OCI-LY3 (cell line): Measurements from ENCODE around the gene SERPINF2.

Experiments used
- H2AFZ ChIP-seq: fragments of 200-600, 300-600 bp; shearing (Covaris generic); 2 replicates; pipeline ENCODE4 v1.6.0; 2014; ENCODE audit warnings: antibody characterized with exemption, low read depth, low read length
- H3K27ac ChIP-seq: fragments of 200-600, 300-600 bp; sonication (generic); 2 replicates; pipeline ENCODE4 v1.5.1; 2014; ENCODE audit warnings: mild to moderate bottlenecking, low read length, moderate library complexity, mixed read lengths
- H3K27me3 ChIP-seq: fragments of 200-600, 300-600 bp; sonication (generic); 2 replicates; pipeline ENCODE4 v1.6.1; 2014; ENCODE audit warnings: low read depth, low read length, mixed read lengths
- H3K36me3 ChIP-seq: fragments of 200-600, 300-600 bp; sonication (generic); replicated peaks from 2 replicates; pipeline ENCODE3; 2014; ENCODE audit warnings: low read depth, low read length, mixed read lengths
- H3K4me1 ChIP-seq: fragments of 300-600, 200-600 bp; sonication (generic); 2 replicates; pipeline ENCODE4 v1.6.1; 2014; ENCODE audit warnings: low read length, mixed read lengths
- H3K4me2 ChIP-seq: fragments of 200-600, 300-600 bp; sonication (generic); 2 replicates; pipeline ENCODE4 v1.6.1; 2014; ENCODE audit warnings: low read length, mixed read lengths
- H3K4me3 ChIP-seq: fragments of 300-600, 200-600 bp; sonication (generic); 2 replicates; pipeline ENCODE4 v1.5.1; 2014; ENCODE audit warnings: antibody characterized with exemption, mild to moderate bottlenecking, low read length, moderate library complexity
- H3K79me2 ChIP-seq: fragments of 300-600, 200-600 bp; shearing (Covaris generic); 2 replicates; pipeline ENCODE4 v1.6.1; 2014; ENCODE audit warnings: mild to moderate bottlenecking, low read length, mixed read lengths
- H3K9ac ChIP-seq: fragments of 300-600, 200-600 bp; shearing (Covaris generic); 2 replicates; pipeline ENCODE4 v1.6.0; 2014; ENCODE audit warnings: mild to moderate bottlenecking, low read length, moderate library complexity
- H3K9me3 ChIP-seq: fragments of 200-600, 300-600 bp; shearing (Covaris generic); 2 replicates; pipeline ENCODE4 v1.6.1; 2014; ENCODE audit warnings: low read length, mixed read lengths; ENCODE audit not compliant: insufficient read depth
- H4K20me1 ChIP-seq: fragments of 200-600, 300-600 bp; sonication (generic); 2 replicates; pipeline ENCODE4 v1.6.1; 2016; ENCODE audit warnings: low read length, mixed read lengths; ENCODE audit not compliant: insufficient read depth
- CTCF ChIP-seq: fragments of 200-600, 300-600 bp; sonication (generic); IDR thresholded peaks from 2 replicates; pipeline ENCODE4 v1.5.1; 2014; ENCODE audit warnings: antibody characterized with exemption, low read length, low read depth
- EZH2phosphoT487 ChIP-seq: fragments of 200-600 bp; shearing (Covaris generic); IDR thresholded peaks from 2 replicates; pipeline ENCODE4 v1.6.1; 2018; ENCODE audit warnings: antibody characterized with exemption, mixed run types, low read depth

Gene SERPINF2

GRCh38 chr17:1758807-1759206 lies 16.1 kb downstream of the SERPINF2 start:
- Histone ChIP-seq H3K27me3 (no peaks in the 10 kb centered on the region), H3K4me2 (no peak overlapping the region), H3K4me1 (peaks cover 19% of the 10 kb centered on the region), H3K9me3 (no peaks in the 10 kb centered on the region), H3K27ac (no peak overlapping the region), H4K20me1 (no peaks in the 10 kb centered on the region), H3K36me3 (no peaks in the 10 kb centered on the region), H3K4me3 (no peak overlapping the region), H2AFZ (no peak overlapping the region), H3K79me2 (no peaks in the 10 kb centered on the region), H3K9ac (no peak overlapping the region)
- TF ChIP-seq EZH2phosphoT487 (no peak), CTCF (no peak)

GRCh38 chr17:1759529-1759928 lies 16.9 kb downstream of the SERPINF2 start:
- Histone ChIP-seq H2AFZ (no peak overlapping the region), H3K9me3 (no peaks in the 10 kb centered on the region), H3K79me2 (no peaks in the 10 kb centered on the region), H3K27ac (no peak overlapping the region), H3K27me3 (no peaks in the 10 kb centered on the region), H3K4me2 (no peak overlapping the region), H3K36me3 (no peaks in the 10 kb centered on the region), H3K4me3 (no peak overlapping the region), H3K9ac (no peak overlapping the region), H3K4me1 (peaks cover 26% of the 10 kb centered on the region), H4K20me1 (no peaks in the 10 kb centered on the region)
- no peak for TF ChIP-seq CTCF
- no peak for TF ChIP-seq EZH2phosphoT487

- Histone ChIP-seq H3K36me3 (no peaks in the 10 kb centered on the region), H2AFZ (peak overlapping the region; percentile 96), H3K4me3 (peak overlapping the region; percentile 61), H3K27ac (peak overlapping the region; percentile 59), H3K9me3 (no peaks in the 10 kb centered on the region), H3K4me1 (peaks cover 27% of the 10 kb centered on the region), H3K9ac (peak overlapping the region; percentile 63; the same call in 1 of the 2 replicates), H3K27me3 (no peaks in the 10 kb centered on the region), H3K79me2 (no peaks in the 10 kb centered on the region), H4K20me1 (no peaks in the 10 kb centered on the region), H3K4me2 (peak overlapping the region; percentile 78)
- no peak for TF ChIP-seq CTCF
- TF ChIP-seq EZH2phosphoT487 = no peak
Measured at GRCh38 chr17:1762233-1762900, 19.7 kb downstream of the SERPINF2 start.

- Histone ChIP-seq H4K20me1 (no peaks in the 10 kb centered on the region), H3K27me3 (no peaks in the 10 kb centered on the region), H2AFZ (peak overlapping the region; percentile 96), H3K79me2 (no peaks in the 10 kb centered on the region), H3K4me3 (peak overlapping the region; percentile 61), H3K4me2 (peak overlapping the region; percentile 78), H3K27ac (peak overlapping the region; percentile 59), H3K9me3 (no peaks in the 10 kb centered on the region), H3K4me1 (peaks cover 27% of the 10 kb centered on the region), H3K36me3 (no peaks in the 10 kb centered on the region), H3K9ac (peak overlapping the region; percentile 63)
- TF ChIP-seq EZH2phosphoT487 (no peak), CTCF (no peak)
Measured at GRCh38 chr17:1762901-1763898, 20.5 kb downstream of the SERPINF2 start.
